K562 (cell line): Measurements from ENCODE around the gene S100A1. TPM values are rescaled to one million over a fixed set of nuclear protein-coding genes. Genes with fewer than 3 reads are reported as not detected.

Experiments
- ATAC-seq: fragments of 200-7000 bp; cut with Tn5 transposase; 3 replicates; pipeline ENCODE4 v1.9.1; 2020; ENCODE audit warnings: moderate library complexity
- BruUV-seq: library from RNA; stranded (reverse); fragments of 400-500 nt; replicated peaks from 2 replicates; lab custom pipeline; 2021; lab: Mats Ljungman, UMichigan
- CTCF ChIA-PET: fragments of 300-600 bp; formaldehyde crosslinking; extraction: SDS; loops from one replicate; lab custom pipeline; 2021; ENCODE audit warnings: low intra/inter-chr PET ratio; lab: Yijun Ruan, JAX
- POLR2A ChIA-PET: fragments of 300-600, 350-650 bp; sonication (Branson Sonifier 250); formaldehyde crosslinking; extraction: SDS; loops from one replicate; lab custom pipeline; 2021; ENCODE audit warnings: antibody characterized with exemption, inconsistent platforms; lab: Yijun Ruan, JAX
- DNase-seq, 4 experiments: peaks; one replicate each; pipeline versions ENCODE4 v3.0.0 to v3.0.0-alpha.2; 2011 to 2018; ENCODE audit warnings: low spot score in 3 of 4, mixed read lengths in 3 of 4; ENCODE audit errors: extremely low read depth in 1 of 4
- FAIRE-seq: peaks from 2 replicates; lab custom pipeline; 2011; peaks lifted over from hg19 to GRCh38; lab: Jason Lieb, UNC
- H2AFZ ChIP-seq: 2 replicates; pipeline ENCODE4 v1.6.0; 2011; ENCODE audit warnings: low read depth, low read length, control low read depth, inconsistent platforms
- H3K27ac ChIP-seq: fragments of 200-600 bp; 3 replicates; pipeline ENCODE4 v1.8.0; 2011; ENCODE audit warnings: low read depth, mild to moderate bottlenecking, control low read depth, inconsistent platforms, low read length, moderate library complexity, mixed read lengths; ENCODE audit errors: extremely low read depth
- H3K27me3 ChIP-seq, 2 experiments: fragments of 300-600 bp in 1 of 2; 2 replicates in 1 of 2; 3 replicates in 1 of 2; pipeline versions ENCODE4 v1.6.0 to v1.8.0; 2011; ENCODE audit warnings: inconsistent platforms in 2 of 2, low read length in 2 of 2, mild to moderate bottlenecking in 1 of 2, mixed read lengths in 1 of 2, moderate library complexity in 1 of 2; ENCODE audit not compliant: control insufficient read depth in 2 of 2, insufficient read depth in 2 of 2
- H3K36me3 ChIP-seq: fragments of 300-600 bp; 3 replicates; pipeline ENCODE4 v1.8.0; 2011; ENCODE audit warnings: mild to moderate bottlenecking, low read length, inconsistent platforms; ENCODE audit not compliant: control insufficient read depth, insufficient read depth
- H3K4me1 ChIP-seq, 2 experiments: fragments of 200-600 bp in 1 of 2; replicated peaks in 1 of 2; 2 replicates in 1 of 2; 3 replicates in 1 of 2; pipeline versions ENCODE4 v1.5.1 to v1.8.0; 2011; ENCODE audit warnings: inconsistent platforms in 2 of 2, low read length in 2 of 2, mild to moderate bottlenecking in 1 of 2, mixed read lengths in 1 of 2, moderate library complexity in 1 of 2; ENCODE audit not compliant: control insufficient read depth in 2 of 2, insufficient read depth in 2 of 2
- H3K4me2 ChIP-seq: 2 replicates; pipeline ENCODE4 v1.6.1; 2011; ENCODE audit warnings: low read length, control low read depth, inconsistent platforms, mixed read lengths; ENCODE audit not compliant: insufficient read depth
- H3K4me3 ChIP-seq: fragments of 200-600 bp; sonication (generic), shearing (Covaris generic); 2 replicates; pipeline ENCODE4 v1.5.1; 2016; ENCODE audit warnings: control low read depth, inconsistent platforms
- H3K79me2 ChIP-seq: fragments of 200-600 bp; 3 replicates; pipeline ENCODE4 v1.8.0; 2011; ENCODE audit warnings: low read length, inconsistent platforms; ENCODE audit not compliant: control insufficient read depth, insufficient read depth
- H3K9ac ChIP-seq, 2 experiments: 2 replicates each; pipeline versions ENCODE4 v1.6.0 to v1.6.1; 2011; ENCODE audit warnings: low read depth in 2 of 2, low read length in 2 of 2, control low read depth in 1 of 2, inconsistent platforms in 1 of 2, mild to moderate bottlenecking in 1 of 2, mixed read lengths in 1 of 2; ENCODE audit not compliant: insufficient read depth in 1 of 2
- H3K9me1 ChIP-seq: one replicate; pipeline ENCODE4 v1.6.0; 2011; ENCODE audit warnings: inconsistent platforms, mild to moderate bottlenecking, low read length, moderate library complexity; ENCODE audit not compliant: control insufficient read depth, insufficient read depth
- H3K9me3 ChIP-seq: replicated peaks from 2 replicates; pipeline ENCODE4 v1.5.1; 2011; ENCODE audit warnings: low read depth, low read length, inconsistent platforms; ENCODE audit not compliant: control insufficient read depth, insufficient read depth
- H4K20me1 ChIP-seq: replicated peaks from 2 replicates; pipeline ENCODE4 v1.6.1; 2011; ENCODE audit warnings: low read length, inconsistent platforms, mixed read lengths; ENCODE audit not compliant: control insufficient read depth, insufficient read depth
- CCNT2 ChIP-seq: IDR thresholded peaks from 2 replicates; pipeline ENCODE4 v1.6.1; 2011; ENCODE audit warnings: borderline replicate concordance, low read depth, mild to moderate bottlenecking, moderate library complexity, mixed read lengths, low read length; ENCODE audit not compliant: insufficient read length; ENCODE audit errors: extremely low read depth
- E2F1 ChIP-seq: sonication (generic); formaldehyde crosslinking; IDR thresholded peaks from 2 replicates; pipeline ENCODE4 v1.8.1; 2023; ENCODE audit warnings: mild to moderate bottlenecking, missing genetic modification reagents, moderate library complexity
- RBM25 ChIP-seq: fragments of 200-400 bp; formaldehyde crosslinking; IDR thresholded peaks from 2 replicates; pipeline ENCODE4 v1.6.1; 2018; ENCODE audit warnings: low read length, low read depth, moderate library complexity; ENCODE audit not compliant: severe bottlenecking
- SPI1 ChIP-seq: IDR thresholded peaks from 2 replicates; pipeline ENCODE4 v1.6.1; 2011; ENCODE audit warnings: low read depth, low read length, control low read depth, borderline replicate concordance
- ZBTB8A ChIP-seq: fragments of 450-650 bp; IDR thresholded peaks from 2 replicates; pipeline ENCODE4 v1.6.1; 2018; ENCODE audit warnings: mild to moderate bottlenecking, moderate library complexity; ENCODE audit not compliant: partially characterized antibody
- ZNF639 ChIP-seq, 2 experiments: fragments of 200-800 bp in 1 of 2; sonication (Bioruptor generic) in 1 of 2; sonication (generic) in 1 of 2; formaldehyde crosslinking in 1 of 2; IDR thresholded peaks in 1 of 2; conservative IDR thresholded peaks in 1 of 2; 2 replicates each; pipeline versions ENCODE4 v1.5.0 to v1.6.1; 2016 to 2020; ENCODE audit warnings: missing compliant biosample characterization in 1 of 2, missing genetic modification characterization in 1 of 2, missing genetic modification reagents in 1 of 2
- WGBS: fragments of 100-300 bp; shearing (Covaris generic); methylation state at CpG from one replicate; pipeline ENCODE4 v1.1.6; 2016; ENCODE audit warnings: low coverage, mixed read lengths; ENCODE audit not compliant: insufficient coverage; ENCODE audit errors: missing lambda C conversion rate; 5-methylcytosine and 5-hydroxymethylcytosine counted together
- in situ Hi-C: fragments of 300-500 bp; cut with MboI; formaldehyde crosslinking; loops from 4 replicates; pipeline ENCODE4 v1.15.0; 2018; ENCODE audit warnings: inconsistent platforms, mixed read lengths
- intact Hi-C: fragments of 100-400 bp; cut with micrococcal nuclease; formaldehyde crosslinking; loops from 2 replicates; pipeline ENCODE4 v1.14.2; 2022
- polyA plus RNA-seq, 8 experiments: library from polyadenylated mRNA; depleted of rRNA in 4 of 8; stranded (reverse) in 5 of 8; unstranded in 3 of 8; fragments of >200 nt; fragmentation: Nextera tagmentation in 2 of 8; fragmentation: Illumina TruSeq in 1 of 8; extraction: Ambion mirVana in 2 of 8; extraction: Trizol in 1 of 8; gene quantifications; 2 replicates each; pipeline versions ENCODE4 v1.2.1 to v1.2.3, GENCODE V29; 2011 to 2014; ENCODE audit warnings: inconsistent platforms in 1 of 8, missing spikeins in 1 of 8
- total RNA-seq, 7 experiments: library from RNA; depleted of rRNA in 6 of 7; stranded (reverse); fragments of >200 nt in 6 of 7; fragmentation: Illumina TruSeq in 2 of 7; extraction: Trizol in 2 of 7; gene quantifications; 2 replicates each; pipeline versions ENCODE4 v1.2.1 to v1.2.3, GENCODE V29; 2011 to 2021; ENCODE audit warnings: low replicate concordance in 1 of 7

S100A1 gene
- total and polyA plus RNA-seq, 9 of the 15 experiments (the other 6 are each of a cell fraction or from before 2014, with no cell fraction given) = 0.44 to 30.1 (median 12.7) TPM

GRCh38 chr1:153608089-153608682, 20.0 kb upstream of the S100A1 start:
- intact Hi-C loops = no loop called here
- no peaks in the 10 kb centered on the region for H3K36me3 ChIP-seq
- DNase-seq (no peak), ATAC-seq (peak; percentile 22; the same call in 2 of the 3 replicates)
- no TSS peak for BruUV-seq
- in situ Hi-C loops = no loop called here
- TF ChIP-seq SPI1 = 0 out of 2 replicates have a peak, but pooled peaks have one; percentile 45
- no peak for TF ChIP-seq ZBTB8A
- no peak for TF ChIP-seq RBM25
- TF ChIP-seq ZNF639 (CRISPR knock-in tag; conservative IDR thresholded peaks at IDR 0.05 in 1 of 2, IDR thresholded peaks at IDR 0.05 in 1 of 2) = peak in 1 of 2 experiments; percentile 1; a peak in 1 of 4 replicates
- TF ChIP-seq E2F1 (CRISPR knock-in tag) = no peak
- TF ChIP-seq CCNT2 = no peak
- TF ChIP-seq, all 486 proteins: peak for 2
- no peak overlapping the region for H3K4me2 ChIP-seq
- H3K9me1 ChIP-seq = peaks cover 6% of the 10 kb centered on the region
- 62% methylated on average over 7 of the region's 7 CpGs for WGBS
- POLR2A ChIA-PET = interaction anchor here (0.5 to 4.1 kb wide), 7 partner anchors 9 to 541 kb away, joined by 3 to 23 read pairs (median 3); partner anchors contain the start of genes CHTOP, S100A1 and S100A13
- H3K4me1 ChIP-seq = peaks cover 30 to 47% of the 10 kb centered on the region in 2 experiments
- H3K79me2 ChIP-seq = no peaks in the 10 kb centered on the region
- H2AFZ ChIP-seq = 0 out of 2 replicates have a peak overlapping the region, but pooled peaks have one; percentile 17
- peak overlapping the region in 1 of 2 experiments; percentile 79; a peak in 2 of 4 replicates for H3K9ac ChIP-seq
- peak; percentile 19 for FAIRE-seq
- no peaks in the 10 kb centered on the region for H3K27me3 ChIP-seq
- CTCF ChIA-PET = no interaction called here
- H3K27ac ChIP-seq = no peak overlapping the region
- H3K4me3 ChIP-seq = no peak overlapping the region
- H4K20me1 ChIP-seq = no peaks in the 10 kb centered on the region
- no peaks in the 10 kb centered on the region for H3K9me3 ChIP-seq
